Activated CD8-positive, alpha-beta T cell treated with anti-CD3 and anti-CD28 coated beads for 36 hours (primary cell): ENCODE measurements around the gene SLC15A2. TPM values are rescaled to one million over a fixed set of nuclear protein-coding genes. Genes with fewer than 3 reads are reported as not detected.
"Not testable (repeated sequence)": the region's sequence is repeated elsewhere in the genome, so short reads cannot be mapped to it uniquely, and the experiment has no call there.

Experiments
- ATAC-seq: fragments of 200-7000 bp; cut with Tn5 transposase; one replicate; pipeline ENCODE4 v1.10.0; 2021; ENCODE audit warnings: mild to moderate bottlenecking, moderate library complexity
- CTCF ChIA-PET: fragments of 350-600 bp; sonication (Branson Sonifier 250); formaldehyde crosslinking; loops from one replicate; lab custom pipeline; 2021; ENCODE audit warnings: antibody characterized with exemption; lab: Charles Lee
- POLR2A ChIA-PET: fragments of 350-600 bp; sonication (Branson Sonifier 250); formaldehyde crosslinking; loops from one replicate; lab custom pipeline; 2021; ENCODE audit warnings: antibody characterized with exemption; lab: Charles Lee
- DNase-seq: peaks from one replicate; pipeline ENCODE4 v3.0.0-alpha.2; 2020
- H3K27ac Mint-ChIP-seq: one replicate; pipeline ENCODE4 v1.8.0; 2021; ENCODE audit warnings: mild to moderate bottlenecking, mixed read lengths
- H3K27me3 Mint-ChIP-seq: one replicate; pipeline ENCODE4 v1.8.0; 2021; ENCODE audit warnings: mixed read lengths
- H3K36me3 Mint-ChIP-seq: one replicate; pipeline ENCODE4 v1.8.0; 2021; ENCODE audit warnings: low read depth, mixed read lengths
- H3K4me1 Mint-ChIP-seq: one replicate; pipeline ENCODE4 v1.8.0; 2021; ENCODE audit warnings: low read depth, mixed read lengths
- H3K4me3 Mint-ChIP-seq: one replicate; pipeline ENCODE4 v1.8.0; 2021; ENCODE audit warnings: mild to moderate bottlenecking, moderate library complexity, mixed read lengths
- H3K9me3 Mint-ChIP-seq: one replicate; pipeline ENCODE4 v1.8.0; 2021; ENCODE audit warnings: mixed read lengths
- CTCF ChIP-seq: fragments of 200-600 bp; IDR thresholded peaks from one replicate; pipeline ENCODE4 v1.8.0; 2022; ENCODE audit warnings: antibody characterized with exemption, mild to moderate bottlenecking
- intact Hi-C: fragments of 100-400 bp; cut with micrococcal nuclease; formaldehyde crosslinking; loops from one replicate; pipeline ENCODE4 v1.10.0; 2022
- total RNA-seq, 2 experiments: library from RNA; stranded (reverse); gene quantifications; one replicate each; pipeline ENCODE4 v1.2.3, GENCODE V29; 2021

The SLC15A2 gene
- total RNA-seq, 2 experiments from 2014 or later, result 1.7 TPM

GRCh38 chr3:121918779-121919483 is 24.7 kb downstream of the SLC15A2 start:
- Mint-ChIP-seq H3K9me3 (no peaks in the 10 kb centered on the region), H3K4me1 (no peaks in the 10 kb centered on the region), H3K27me3 (no peaks in the 10 kb centered on the region), H3K4me3 (no peak overlapping the region), H3K27ac (no peak overlapping the region), H3K36me3 (no peaks in the 10 kb centered on the region)
- no peak for TF ChIP-seq CTCF
- ChIA-PET CTCF (no interaction called here), POLR2A (no interaction called here)
- ATAC-seq, result no peak
- intact Hi-C loops, result no loop called here
- DNase-seq, result no peak

GRCh38 chr3:121924734-121925133 is 30.5 kb downstream of the SLC15A2 start:
- ATAC-seq (no peak), DNase-seq (no peak)
- H3K27me3 Mint-ChIP-seq, result no peaks in the 10 kb centered on the region
- TF ChIP-seq CTCF, result no peak
- no peak overlapping the region for H3K4me3 Mint-ChIP-seq
- H3K4me1 Mint-ChIP-seq, result no peaks in the 10 kb centered on the region
- POLR2A ChIA-PET, result no interaction called here
- H3K36me3 Mint-ChIP-seq, result peaks cover 7% of the 10 kb centered on the region
- H3K9me3 Mint-ChIP-seq, result no peaks in the 10 kb centered on the region
- no peak overlapping the region for H3K27ac Mint-ChIP-seq
- intact Hi-C loops, result no loop called here
- CTCF ChIA-PET, result no interaction called here

GRCh38 chr3:121926380-121926779 is 32.2 kb downstream of the SLC15A2 start:
- no peak for ATAC-seq
- peaks cover 7% of the 10 kb centered on the region for H3K36me3 Mint-ChIP-seq
- CTCF ChIA-PET, result no interaction called here

GRCh38 chr3:121938141-121938855 is 44.1 kb downstream of the SLC15A2 start:
- POLR2A ChIA-PET, CTCF ChIA-PET: not testable (repeated sequence)

More at GRCh38 chr3:121926380-121926779, 32.2 kb downstream of the SLC15A2 start:
- Mint-ChIP-seq H3K27me3 (no peaks in the 10 kb centered on the region), H3K4me3 (no peak overlapping the region), H3K27ac (no peak overlapping the region), H3K9me3 (no peaks in the 10 kb centered on the region), H3K4me1 (no peaks in the 10 kb centered on the region)
- no peak for TF ChIP-seq CTCF
- no peak for DNase-seq
- POLR2A ChIA-PET, result no interaction called here
- intact Hi-C loops, result no loop called here

GRCh38 chr3:121941592-121941991 is 47.4 kb downstream of the SLC15A2 start:
- peaks cover 11% of the 10 kb centered on the region for H3K36me3 Mint-ChIP-seq
- ChIA-PET CTCF (no interaction called here), POLR2A (no interaction called here)
- H3K27ac Mint-ChIP-seq, result no peak overlapping the region
- H3K4me3 Mint-ChIP-seq, result no peak overlapping the region
- no peaks in the 10 kb centered on the region for H3K4me1 Mint-ChIP-seq
- no peak for TF ChIP-seq CTCF
- no peaks in the 10 kb centered on the region for H3K9me3 Mint-ChIP-seq
- ATAC-seq (no peak), DNase-seq (no peak)
- intact Hi-C loops, result no loop called here
- no peaks in the 10 kb centered on the region for H3K27me3 Mint-ChIP-seq

More at GRCh38 chr3:121938141-121938855, 44.1 kb downstream of the SLC15A2 start:
- H3K4me1 Mint-ChIP-seq, H3K27me3 Mint-ChIP-seq, H3K4me3 Mint-ChIP-seq, H3K27ac Mint-ChIP-seq, DNase-seq, ATAC-seq, H3K9me3 Mint-ChIP-seq, intact Hi-C loops: not testable (repeated sequence)
- peaks cover 11% of the 10 kb centered on the region for H3K36me3 Mint-ChIP-seq
